ACC112 (cell line): ENCODE results near the gene CARD14.

Experiments
- H2AFZ ChIP-seq: fragments of 200-600 bp; sonication (generic); one replicate; pipeline ENCODE4 v1.6.0; 2017; ENCODE audit warnings: antibody characterized with exemption, low read length; ENCODE audit not compliant: unreplicated experiment
- H3K27ac ChIP-seq: fragments of 200-600 bp; sonication (generic); 2 replicates; pipeline ENCODE4 v1.5.1; 2014; ENCODE audit warnings: low read depth, mild to moderate bottlenecking, antibody characterized with exemption, low read length, moderate library complexity
- H3K27me3 ChIP-seq: fragments of 200-600 bp; sonication (generic); 2 replicates; pipeline ENCODE4 v1.6.1; 2014; ENCODE audit warnings: mild to moderate bottlenecking, antibody characterized with exemption, low read length, moderate library complexity, mixed read lengths; ENCODE audit not compliant: insufficient read depth
- H3K36me3 ChIP-seq: fragments of 200-600 bp; sonication (generic); 2 replicates; pipeline ENCODE4 v1.6.1; 2016; ENCODE audit warnings: mild to moderate bottlenecking, antibody characterized with exemption, low read length, moderate library complexity, mixed read lengths; ENCODE audit not compliant: insufficient read depth
- H3K4me1 ChIP-seq: fragments of 200-600 bp; sonication (generic); one replicate; pipeline ENCODE4 v1.6.1; 2016; ENCODE audit warnings: low read length, mixed read lengths; ENCODE audit not compliant: insufficient read depth, unreplicated experiment, control insufficient read depth
- H3K4me3 ChIP-seq: fragments of 200-600 bp; sonication (generic); 2 replicates; pipeline ENCODE4 v1.5.1; 2014; ENCODE audit warnings: mild to moderate bottlenecking, low read depth, low read length
- H3K79me2 ChIP-seq: fragments of 200-600 bp; sonication (generic); one replicate; pipeline ENCODE4 v1.6.0; 2016; ENCODE audit warnings: low read length; ENCODE audit not compliant: control insufficient read depth, unreplicated experiment, insufficient read depth

Gene CARD14

GRCh38 chr17:80209765-80210164 is 39.9 kb downstream of the CARD14 start:
- H3K79me2 ChIP-seq = no peaks in the 10 kb centered on the region
- peaks cover 13% of the 10 kb centered on the region; the same call in 1 of the 2 replicates for H3K36me3 ChIP-seq
- no peak overlapping the region for H3K4me3 ChIP-seq
- no peak overlapping the region for H3K27ac ChIP-seq
- H3K27me3 ChIP-seq = no peaks in the 10 kb centered on the region
- peaks cover 5% of the 10 kb centered on the region for H3K4me1 ChIP-seq
- H2AFZ ChIP-seq = no peak overlapping the region

GRCh38 chr17:80210348-80211108 is 40.7 kb downstream of the CARD14 start:
- no peak overlapping the region for H3K4me3 ChIP-seq
- H3K36me3 ChIP-seq = peaks cover 13% of the 10 kb centered on the region; the same call in 1 of the 2 replicates
- no peak overlapping the region for H3K27ac ChIP-seq
- no peaks in the 10 kb centered on the region for H3K27me3 ChIP-seq
- H2AFZ ChIP-seq = no peak overlapping the region
- H3K79me2 ChIP-seq = no peaks in the 10 kb centered on the region
- H3K4me1 ChIP-seq = peaks cover 5% of the 10 kb centered on the region

- no peak overlapping the region for H3K27ac ChIP-seq
- H3K27me3 ChIP-seq = no peaks in the 10 kb centered on the region
- no peak overlapping the region for H2AFZ ChIP-seq
- peaks cover 19% of the 10 kb centered on the region; the same call in 1 of the 2 replicates for H3K36me3 ChIP-seq
- H3K4me1 ChIP-seq = no peaks in the 10 kb centered on the region
- no peak overlapping the region for H3K4me3 ChIP-seq
- H3K79me2 ChIP-seq = peaks cover 2% of the 10 kb centered on the region
Observed at GRCh38 chr17:80212109-80212508, 42.3 kb downstream of the CARD14 start.

- no peaks in the 10 kb centered on the region for H3K4me1 ChIP-seq
- no peak overlapping the region for H3K4me3 ChIP-seq
- peaks cover 6% of the 10 kb centered on the region for H3K79me2 ChIP-seq
- H3K27me3 ChIP-seq = no peaks in the 10 kb centered on the region
- H2AFZ ChIP-seq = no peak overlapping the region
- H3K36me3 ChIP-seq = peaks cover 22% of the 10 kb centered on the region; the same call in 1 of the 2 replicates
- no peak overlapping the region for H3K27ac ChIP-seq
Observed at GRCh38 chr17:80212511-80212910, 42.7 kb downstream of the CARD14 start.

GRCh38 chr17:80212962-80213642 is 43.3 kb downstream of the CARD14 start:
- Histone ChIP-seq H3K4me3 (no peak overlapping the region), H3K4me1 (no peaks in the 10 kb centered on the region), H3K27me3 (no peaks in the 10 kb centered on the region), H2AFZ (no peak overlapping the region), H3K79me2 (peaks cover 12% of the 10 kb centered on the region), H3K36me3 (peaks cover 25% of the 10 kb centered on the region; the same call in 1 of the 2 replicates), H3K27ac (no peak overlapping the region)

- Histone ChIP-seq H3K79me2 (peaks cover 17% of the 10 kb centered on the region), H2AFZ (no peak overlapping the region), H3K4me1 (peaks cover 3% of the 10 kb centered on the region), H3K27me3 (no peaks in the 10 kb centered on the region), H3K27ac (no peak overlapping the region), H3K36me3 (peaks cover 25% of the 10 kb centered on the region; the same call in 1 of the 2 replicates), H3K4me3 (no peak overlapping the region)
Observed at GRCh38 chr17:80213643-80213975, 43.8 kb downstream of the CARD14 start.

- Histone ChIP-seq H3K27ac (no peak overlapping the region), H3K79me2 (peaks cover 22% of the 10 kb centered on the region), H3K4me1 (peaks cover 8% of the 10 kb centered on the region), H3K36me3 (peaks cover 25% of the 10 kb centered on the region; the same call in 1 of the 2 replicates), H3K27me3 (no peaks in the 10 kb centered on the region), H3K4me3 (no peak overlapping the region), H2AFZ (no peak overlapping the region)
Observed at GRCh38 chr17:80214012-80214877, 44.4 kb downstream of the CARD14 start.

- Histone ChIP-seq H3K79me2 (peaks cover 27% of the 10 kb centered on the region), H3K4me3 (no peak overlapping the region), H3K27me3 (no peaks in the 10 kb centered on the region), H3K36me3 (peaks cover 21% of the 10 kb centered on the region; the same call in 1 of the 2 replicates), H2AFZ (no peak overlapping the region), H3K27ac (no peak overlapping the region), H3K4me1 (peaks cover 10% of the 10 kb centered on the region)
Observed at GRCh38 chr17:80214878-80215210, 45.0 kb downstream of the CARD14 start.

GRCh38 chr17:80216473-80217456 is 46.9 kb downstream of the CARD14 start:
- Histone ChIP-seq H3K27me3 (no peaks in the 10 kb centered on the region), H3K4me1 (peaks cover 19% of the 10 kb centered on the region), H3K79me2 (peaks cover 31% of the 10 kb centered on the region), H2AFZ (no peak overlapping the region), H3K36me3 (peaks cover 14% of the 10 kb centered on the region; the same call in 1 of the 2 replicates), H3K4me3 (no peak overlapping the region), H3K27ac (no peak overlapping the region)
